ENCODE data around the gene IPCEF1.

IPCEF1 gene

DNA sequence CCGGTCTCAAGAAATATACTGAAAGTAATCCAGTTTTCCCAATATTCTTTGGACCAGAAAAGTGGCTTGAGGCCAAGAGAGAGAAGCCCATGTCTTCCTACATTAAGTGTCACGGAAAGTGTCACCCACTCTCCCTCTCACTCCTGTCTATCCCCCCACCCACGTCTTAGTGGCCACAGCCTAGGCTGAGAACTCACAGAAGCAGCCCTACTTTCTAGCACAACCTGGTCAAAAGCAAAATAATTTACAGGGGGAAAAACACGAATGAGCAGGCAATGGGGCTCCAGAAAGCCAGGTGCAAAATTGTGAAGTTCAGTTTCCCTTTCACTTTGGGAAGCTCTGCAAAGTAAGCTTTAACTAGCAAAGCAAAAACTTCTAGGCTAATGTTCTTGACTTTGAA, 199.5 kb downstream of the IPCEF1 start:
- no peak for DNase-seq

DNA sequence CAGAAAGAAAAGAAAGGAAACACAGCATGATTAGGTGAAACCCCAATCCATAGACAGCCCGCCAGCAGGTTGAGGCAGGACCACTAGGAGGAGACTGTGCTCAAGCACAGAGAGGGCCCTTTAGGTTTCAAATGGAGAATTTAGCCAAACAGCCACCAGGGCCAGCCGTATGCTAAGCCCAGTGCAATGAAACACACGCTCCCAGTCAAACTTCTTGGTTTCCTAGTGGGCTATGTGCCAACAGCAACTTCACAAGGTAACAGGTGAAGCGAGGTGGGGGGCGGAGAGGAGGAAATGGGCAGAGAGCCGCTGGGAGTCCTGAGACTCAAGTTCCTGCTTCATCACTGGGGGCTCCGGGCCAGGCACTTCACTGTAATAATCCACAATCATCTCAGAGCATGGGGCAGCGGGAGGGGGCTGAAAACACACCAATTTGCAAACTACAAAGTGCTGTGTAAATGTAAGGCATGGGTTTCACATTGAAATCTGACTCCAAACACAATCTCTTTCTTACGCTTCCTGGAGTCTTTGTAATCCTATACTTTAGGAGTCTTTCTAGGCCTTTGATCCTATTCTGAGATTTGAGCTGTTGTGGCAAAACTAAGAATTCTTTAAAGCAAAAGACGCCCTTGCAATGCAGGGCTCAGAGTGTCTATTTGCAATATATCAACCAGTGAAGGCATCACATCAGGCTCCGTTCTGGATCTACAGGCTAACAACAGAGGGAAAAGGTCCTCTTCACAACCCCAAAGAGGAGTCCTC, 200.3 kb downstream of the IPCEF1 start:
- DNase-seq: peak; percentile 51

DNA sequence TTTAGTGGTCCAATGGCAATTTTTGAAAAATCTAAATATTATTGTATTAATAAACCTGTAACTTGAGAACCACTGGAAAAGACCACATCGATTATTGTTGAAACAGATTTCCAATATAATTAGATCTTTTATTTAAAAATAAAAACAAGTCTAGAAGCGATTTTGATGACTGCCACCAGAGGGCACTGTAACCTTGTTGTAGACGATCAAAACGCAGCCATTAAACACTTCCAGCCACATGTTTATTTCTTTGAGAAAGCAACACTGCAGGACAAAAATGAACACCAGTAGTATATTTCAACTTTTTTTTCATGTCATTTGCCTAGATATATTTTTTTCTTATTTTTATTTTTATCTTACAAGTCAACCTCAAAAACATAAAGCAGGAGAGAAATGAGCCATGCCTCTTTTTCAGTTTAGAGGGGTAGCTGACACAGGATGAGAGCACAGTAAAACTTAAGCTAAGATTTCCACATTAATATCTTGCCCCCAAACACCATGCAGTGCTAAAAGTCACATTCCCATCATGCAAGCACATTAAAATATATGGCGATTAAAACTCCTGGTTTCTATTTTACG, 202.1 kb downstream of the IPCEF1 start:
- DNase-seq: peak; percentile 56

GRCh38 chr6:154143753-154144152, 212.8 kb downstream of the IPCEF1 start:
- DNase-seq: no peak

GRCh38 chr6:154140743-154141142, 215.9 kb downstream of the IPCEF1 start:
- DNase-seq: no peak

DNA sequence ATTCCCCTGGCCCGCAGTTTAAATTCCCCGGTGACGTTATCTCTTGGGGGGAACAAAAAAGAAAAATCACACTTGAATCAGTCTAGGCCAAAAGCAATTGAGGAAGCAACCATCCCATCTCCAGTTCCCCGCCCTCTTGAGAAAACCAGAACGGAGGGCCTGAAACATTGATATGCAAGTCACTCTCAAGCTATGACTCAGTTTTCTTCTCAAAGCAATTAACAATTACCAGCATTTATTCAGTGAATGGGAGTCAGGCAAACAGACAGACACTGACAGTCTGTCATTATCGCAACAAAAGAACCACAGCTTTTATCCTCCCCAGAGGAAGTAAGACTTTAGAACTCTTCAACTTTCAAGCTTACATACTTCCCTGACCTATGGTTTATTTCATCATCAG, 216.7 kb downstream of the IPCEF1 start:
- DNase-seq: no peak

DNA sequence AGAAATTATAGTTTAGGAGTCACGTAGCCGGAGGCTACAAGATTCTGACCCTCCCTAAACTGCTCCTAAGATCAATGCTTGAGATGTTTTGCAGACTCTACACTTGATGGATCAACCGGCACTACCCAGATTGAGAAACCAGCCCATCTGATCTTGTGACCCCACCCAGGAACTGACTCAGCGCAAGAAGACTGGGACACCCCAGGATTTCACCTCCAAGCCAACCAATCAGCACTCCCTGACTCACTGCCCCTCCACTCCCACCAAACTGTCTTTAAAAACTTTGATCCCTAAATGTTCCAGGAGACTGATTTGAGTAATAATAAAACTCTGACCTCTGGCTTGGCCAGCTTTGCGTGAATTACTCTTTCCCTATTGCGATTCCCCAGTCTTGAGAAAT, 217.8 kb downstream of the IPCEF1 start:
- DNase-seq: no peak

DNA sequence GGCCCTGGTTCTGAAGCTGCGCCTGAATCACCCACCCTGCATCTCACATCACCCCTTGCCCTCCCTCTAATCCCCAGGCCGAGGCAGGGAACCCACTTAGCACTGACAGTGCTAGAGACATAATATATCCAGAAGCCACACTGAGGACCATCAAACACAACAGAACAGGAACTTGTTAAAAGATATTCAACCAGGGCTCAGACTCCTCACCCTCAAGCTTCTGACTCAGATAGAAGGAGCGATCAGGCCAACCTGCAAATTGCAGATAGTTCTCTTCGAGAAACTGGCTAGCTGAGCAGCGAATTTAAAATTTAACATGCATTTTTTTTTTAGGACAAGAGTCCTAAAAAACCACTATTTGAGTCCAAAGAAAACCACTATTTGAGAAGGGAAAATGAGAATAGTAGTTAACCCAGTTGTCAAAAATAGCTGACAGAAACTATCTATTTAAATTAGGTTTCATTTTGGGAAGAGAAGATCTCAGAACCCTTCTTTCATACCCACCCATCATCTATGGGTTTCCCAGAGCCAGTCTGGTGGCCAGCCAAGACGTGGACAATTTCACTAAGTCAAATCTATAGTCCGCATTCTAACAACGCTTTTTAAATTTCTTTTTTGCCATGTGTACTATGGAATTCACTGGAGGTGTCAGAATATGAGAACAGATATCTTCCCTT, 222.0 kb downstream of the IPCEF1 start:
- DNase-seq: no peak

- DNase-seq: no peak
Observed at GRCh38 chr6:154127657-154128056, 228.9 kb downstream of the IPCEF1 start.

- no peak for DNase-seq
Observed at GRCh38 chr6:154125421-154125820, 231.2 kb downstream of the IPCEF1 start.

- no peak for DNase-seq
Observed at GRCh38 chr6:154123155-154123956, 233.2 kb downstream of the IPCEF1 start.

- no peak for DNase-seq
Observed at GRCh38 chr6:154122195-154122925, 234.2 kb downstream of the IPCEF1 start.

DNA sequence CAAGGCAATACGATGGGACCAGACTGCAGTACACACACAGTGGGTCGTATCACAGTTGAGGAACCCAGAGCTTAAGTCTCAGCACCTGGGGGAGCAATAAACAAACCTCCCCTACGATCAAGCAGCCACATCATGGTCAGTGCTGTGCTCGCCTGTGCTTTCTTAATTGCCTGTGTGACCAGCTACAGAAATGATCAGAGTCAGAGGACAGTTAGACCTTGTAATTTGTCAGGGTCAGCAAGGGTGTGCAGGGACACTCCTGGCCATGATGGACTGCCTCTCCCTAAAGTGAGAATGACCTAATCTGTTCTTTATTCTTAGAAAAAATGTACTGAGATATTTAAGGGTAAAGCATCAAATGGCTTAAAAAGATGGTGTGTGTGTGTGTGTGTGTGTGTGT, 239.1 kb downstream of the IPCEF1 start:
- no peak for DNase-seq

- no peak for DNase-seq
Observed at GRCh38 chr6:154113392-154113791, 243.2 kb downstream of the IPCEF1 start.

- no peak for DNase-seq
Observed at GRCh38 chr6:154112181-154112809, 244.3 kb downstream of the IPCEF1 start.

GRCh38 chr6:154111025-154111424, 245.6 kb downstream of the IPCEF1 start:
- no peak for DNase-seq

DNA sequence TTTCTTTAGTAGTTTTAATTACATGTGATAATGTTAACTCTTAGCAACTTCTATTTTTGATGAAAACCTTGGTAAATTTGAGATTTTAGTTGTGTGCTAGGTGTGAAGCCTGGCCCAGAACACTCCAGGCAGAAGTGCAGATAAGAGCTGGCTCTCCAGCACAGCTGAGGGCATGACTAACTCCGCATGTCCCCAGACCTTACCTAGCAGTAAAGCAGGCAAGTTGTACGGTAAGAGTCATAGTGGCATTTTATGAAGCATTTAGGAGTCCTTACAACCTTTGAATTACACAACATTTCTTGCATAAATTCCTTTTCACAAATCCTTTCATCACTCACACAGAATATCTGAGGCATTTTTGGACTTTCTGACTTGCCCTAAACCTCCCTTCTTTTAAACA, 250.4 kb downstream of the IPCEF1 start:
- no peak for DNase-seq

All from activated CD4-positive, CD25-positive, alpha-beta regulatory T cell treated with anti-CD3 and anti-CD28 coated beads, Interleukin-2, amount 50 U/mL, for 72 hours (primary cell).